ENCODE results near the gene MPPED1.

MPPED1 gene

GRCh38 chr22:43448048-43448447 lies 36.2 kb downstream of the MPPED1 start:
- in situ Hi-C loops (cut with MboI; ENCODE audit: low sequenced_read_pairs, unreplicated experiment), result no loop called here
- TF ChIP-seq CTCF (IDR thresholded peaks at IDR 0.05; ENCODE audit: borderline replicate concordance, control extremely low read depth, extremely low read depth, insufficient read depth, missing control alignments), result no peak
- no peak for DNase-seq (ENCODE audit: low spot score)

GRCh38 chr22:43449205-43449830 lies 37.5 kb downstream of the MPPED1 start:
- no peak for DNase-seq (ENCODE audit: low spot score)
- TF ChIP-seq CTCF (IDR thresholded peaks at IDR 0.05; ENCODE audit: borderline replicate concordance, control extremely low read depth, extremely low read depth, insufficient read depth, missing control alignments), result no peak
- in situ Hi-C loops (cut with MboI; ENCODE audit: low sequenced_read_pairs, unreplicated experiment), result no loop called here

- TF ChIP-seq CTCF (IDR thresholded peaks at IDR 0.05; ENCODE audit: borderline replicate concordance, control extremely low read depth, extremely low read depth, insufficient read depth, missing control alignments), result no peak
- in situ Hi-C loops (cut with MboI; ENCODE audit: low sequenced_read_pairs, unreplicated experiment), result no loop called here
- DNase-seq (ENCODE audit: low spot score), result no peak
Measured at GRCh38 chr22:43449831-43450225, 38.0 kb downstream of the MPPED1 start.

GRCh38 chr22:43451371-43452050 lies 39.7 kb downstream of the MPPED1 start:
- in situ Hi-C loops (cut with MboI; ENCODE audit: low sequenced_read_pairs, unreplicated experiment), result no loop called here
- DNase-seq (ENCODE audit: low spot score), result no peak
- no peak for TF ChIP-seq CTCF (IDR thresholded peaks at IDR 0.05; ENCODE audit: borderline replicate concordance, control extremely low read depth, extremely low read depth, insufficient read depth, missing control alignments)

GRCh38 chr22:43455846-43456245 lies 44.0 kb downstream of the MPPED1 start:
- in situ Hi-C loops (cut with MboI; ENCODE audit: low sequenced_read_pairs, unreplicated experiment), result no loop called here
- no peak for TF ChIP-seq CTCF (IDR thresholded peaks at IDR 0.05; ENCODE audit: borderline replicate concordance, control extremely low read depth, extremely low read depth, insufficient read depth, missing control alignments)

GRCh38 chr22:43457002-43457401 lies 45.2 kb downstream of the MPPED1 start:
- in situ Hi-C loops (cut with MboI; ENCODE audit: low sequenced_read_pairs, unreplicated experiment), result no loop called here
- DNase-seq (ENCODE audit: low spot score), result no peak
- TF ChIP-seq CTCF (IDR thresholded peaks at IDR 0.05; ENCODE audit: borderline replicate concordance, control extremely low read depth, extremely low read depth, insufficient read depth, missing control alignments), result no peak

More at GRCh38 chr22:43455846-43456245, 44.0 kb downstream of the MPPED1 start:
- DNase-seq (ENCODE audit: low spot score), result no peak
